ENCODE measurements around the gene ADCK2.

ADCK2 gene

GRCh38 chr7:140639366-140640053 is 33.2 kb upstream of the ADCK2 start:
- no CpG with 5 or more reads among the region's 15 CpGs for WGBS (ENCODE audit: extremely low coverage, insufficient coverage, low lambda C conversion rate)
- H4K8ac ChIP-seq (ENCODE audit: low read depth, low read length) = no peak overlapping the region
- no peaks in the 10 kb centered on the region for H3K79me1 ChIP-seq (ENCODE audit: low read length)
- no peak overlapping the region for H2BK120ac ChIP-seq (ENCODE audit: low read depth, low read length)
- no peaks in the 10 kb centered on the region for H3K79me2 ChIP-seq (ENCODE audit: control insufficient read depth, insufficient read depth, low read length)
- H3K56ac ChIP-seq (ENCODE audit: low read length) = peak overlapping the region; percentile 94
- no peak overlapping the region for H3K4ac ChIP-seq (ENCODE audit: low read depth, low read length)
- peak overlapping the region; percentile 65 for H3K4me3 ChIP-seq (ENCODE audit: low read length)
- H2BK5ac ChIP-seq (ENCODE audit: low read length) = peak overlapping the region; percentile 23
- no peak overlapping the region for H2BK15ac ChIP-seq (replicated peaks; ENCODE audit: low read depth)
- no peaks in the 10 kb centered on the region for H3K27me3 ChIP-seq (ENCODE audit: insufficient read depth, low read length, poor library complexity)
- H3K18ac ChIP-seq (ENCODE audit: low read length) = peak overlapping the region; percentile 92
- H3K9ac ChIP-seq (ENCODE audit: low read length) = peak overlapping the region; percentile 80
- H3K4me2 ChIP-seq (ENCODE audit: low read length) = peak overlapping the region; percentile 74
- peaks cover 11% of the 10 kb centered on the region for H3K4me1 ChIP-seq (ENCODE audit: control insufficient read depth, low read depth, low read length)
- DNase-seq = peak; percentile 62
- H3K23ac ChIP-seq (ENCODE audit: low read length) = peak overlapping the region; percentile 99
- no peak overlapping the region for H2AK5ac ChIP-seq (ENCODE audit: low read length)
- H4K5ac ChIP-seq (ENCODE audit: low read length) = no peak overlapping the region
- H3K36me3 ChIP-seq (ENCODE audit: control insufficient read depth, insufficient read depth, low read length) = no peaks in the 10 kb centered on the region
- H3K27ac ChIP-seq (ENCODE audit: low read depth, low read length) = no peak overlapping the region

GRCh38 chr7:140640060-140640637 is 32.6 kb upstream of the ADCK2 start:
- Histone ChIP-seq H3K23ac (ENCODE audit: low read length) (peak overlapping the region; percentile 99), H3K79me1 (ENCODE audit: low read length) (no peaks in the 10 kb centered on the region), H3K9ac (ENCODE audit: low read length) (peak overlapping the region; percentile 80), H3K4ac (ENCODE audit: low read depth, low read length) (peak overlapping the region; percentile 74), H2BK5ac (ENCODE audit: low read length) (peak overlapping the region; percentile 23), H4K5ac (ENCODE audit: low read length) (no peak overlapping the region), H3K27me3 (ENCODE audit: insufficient read depth, low read length, poor library complexity) (no peaks in the 10 kb centered on the region), H3K36me3 (ENCODE audit: control insufficient read depth, insufficient read depth, low read length) (no peaks in the 10 kb centered on the region), H3K27ac (ENCODE audit: low read depth, low read length) (peak overlapping the region; percentile 8), H3K4me2 (ENCODE audit: low read length) (peak overlapping the region; percentile 74), H4K8ac (ENCODE audit: low read depth, low read length) (no peak overlapping the region), H3K18ac (ENCODE audit: low read length) (peak overlapping the region; percentile 92), H2BK15ac (replicated peaks; ENCODE audit: low read depth) (no peak overlapping the region), H2BK120ac (ENCODE audit: low read depth, low read length) (peak overlapping the region; percentile 32), H2AK5ac (ENCODE audit: low read length) (no peak overlapping the region), H3K4me3 (ENCODE audit: low read length) (peak overlapping the region; percentile 65), H3K79me2 (ENCODE audit: control insufficient read depth, insufficient read depth, low read length) (no peaks in the 10 kb centered on the region), H3K56ac (ENCODE audit: low read length) (peak overlapping the region; percentile 94), H3K4me1 (ENCODE audit: control insufficient read depth, low read depth, low read length) (peaks cover 11% of the 10 kb centered on the region)
- no CpG with 5 or more reads among the region's 74 CpGs for WGBS (ENCODE audit: extremely low coverage, insufficient coverage, low lambda C conversion rate)
- DNase-seq = peak; percentile 67

GRCh38 chr7:140640727-140641523 is 31.8 kb upstream of the ADCK2 start, which contains the start of gene DENND2A:
DENND2A (minus strand) TSS chr7:140640813; CDS start chr7:140602397, 38,416 bp downstream.
- Histone ChIP-seq H3K23ac (ENCODE audit: low read length) (peak within 1 kb of the TSS; percentile 99), H4K8ac (ENCODE audit: low read depth, low read length) (no peak within 1 kb of the TSS), H3K79me2 (ENCODE audit: control insufficient read depth, insufficient read depth, low read length) (no peaks in the 10 kb centered on the region), H3K27ac (ENCODE audit: low read depth, low read length) (peak within 1 kb of the TSS; percentile 24), H3K79me1 (ENCODE audit: low read length) (no peaks in the 10 kb centered on the region), H3K56ac (ENCODE audit: low read length) (peak within 1 kb of the TSS; percentile 94), H3K4me1 (ENCODE audit: control insufficient read depth, low read depth, low read length) (peaks cover 6% of the 10 kb centered on the region), H3K4me2 (ENCODE audit: low read length) (peak within 1 kb of the TSS; percentile 74), H3K18ac (ENCODE audit: low read length) (peak within 1 kb of the TSS; percentile 92), H3K9ac (ENCODE audit: low read length) (peak within 1 kb of the TSS; percentile 80), H3K4ac (ENCODE audit: low read depth, low read length) (peak within 1 kb of the TSS; percentile 74), H3K36me3 (ENCODE audit: control insufficient read depth, insufficient read depth, low read length) (no peaks in the 10 kb centered on the region), H2BK120ac (ENCODE audit: low read depth, low read length) (peak within 1 kb of the TSS; percentile 32), H2BK15ac (replicated peaks; ENCODE audit: low read depth) (no peak within 1 kb of the TSS), H2AK5ac (ENCODE audit: low read length) (no peak within 1 kb of the TSS), H3K4me3 (ENCODE audit: low read length) (peak within 1 kb of the TSS; percentile 65), H3K27me3 (ENCODE audit: insufficient read depth, low read length, poor library complexity) (no peaks in the 10 kb centered on the region), H4K5ac (ENCODE audit: low read length) (no peak within 1 kb of the TSS), H2BK5ac (ENCODE audit: low read length) (peak within 1 kb of the TSS; percentile 23)
- WGBS (ENCODE audit: extremely low coverage, insufficient coverage, low lambda C conversion rate) = no CpG with 5 or more reads among the region's 78 CpGs
- peak; percentile 89 for DNase-seq

- Histone ChIP-seq H3K27ac (ENCODE audit: low read depth, low read length) (no peak overlapping the region), H2BK15ac (replicated peaks; ENCODE audit: low read depth) (no peak overlapping the region)
- no CpG with 5 or more reads among the region's 15 CpGs for WGBS (ENCODE audit: extremely low coverage, insufficient coverage, low lambda C conversion rate)
Observed at GRCh38 chr7:140641524-140642195, 31.1 kb upstream of the ADCK2 start.

GRCh38 chr7:140643416-140643815 is 29.3 kb upstream of the ADCK2 start:
- Histone ChIP-seq H3K18ac (ENCODE audit: low read length) (no peak overlapping the region), H2BK5ac (ENCODE audit: low read length) (no peak overlapping the region), H3K27ac (ENCODE audit: low read depth, low read length) (no peak overlapping the region), H3K4me1 (ENCODE audit: control insufficient read depth, low read depth, low read length) (peaks cover 4% of the 10 kb centered on the region), H3K36me3 (ENCODE audit: control insufficient read depth, insufficient read depth, low read length) (no peaks in the 10 kb centered on the region), H3K4me3 (ENCODE audit: low read length) (no peak overlapping the region), H3K56ac (ENCODE audit: low read length) (no peak overlapping the region), H3K79me2 (ENCODE audit: control insufficient read depth, insufficient read depth, low read length) (no peaks in the 10 kb centered on the region), H3K4ac (ENCODE audit: low read depth, low read length) (no peak overlapping the region), H3K23ac (ENCODE audit: low read length) (no peak overlapping the region), H2AK5ac (ENCODE audit: low read length) (no peak overlapping the region), H2BK15ac (replicated peaks; ENCODE audit: low read depth) (no peak overlapping the region), H4K8ac (ENCODE audit: low read depth, low read length) (no peak overlapping the region), H3K27me3 (ENCODE audit: insufficient read depth, low read length, poor library complexity) (no peaks in the 10 kb centered on the region), H2BK120ac (ENCODE audit: low read depth, low read length) (no peak overlapping the region), H3K79me1 (ENCODE audit: low read length) (no peaks in the 10 kb centered on the region), H3K4me2 (ENCODE audit: low read length) (no peak overlapping the region), H4K5ac (ENCODE audit: low read length) (no peak overlapping the region), H3K9ac (ENCODE audit: low read length) (no peak overlapping the region)
- WGBS (ENCODE audit: extremely low coverage, insufficient coverage, low lambda C conversion rate) = no CpG with 5 or more reads among the region's 5 CpGs
- DNase-seq = no peak

More at GRCh38 chr7:140641524-140642195, 31.1 kb upstream of the ADCK2 start:
- H3K56ac ChIP-seq (ENCODE audit: low read length) = peak overlapping the region; percentile 54
- no peak overlapping the region for H4K5ac ChIP-seq (ENCODE audit: low read length)
- H3K27me3 ChIP-seq (ENCODE audit: insufficient read depth, low read length, poor library complexity) = no peaks in the 10 kb centered on the region
- no peak overlapping the region for H2BK120ac ChIP-seq (ENCODE audit: low read depth, low read length)
- H3K9ac ChIP-seq (ENCODE audit: low read length) = peak overlapping the region; percentile 61
- DNase-seq = peak; percentile 51
- H3K23ac ChIP-seq (ENCODE audit: low read length) = no peak overlapping the region
- no peak overlapping the region for H3K18ac ChIP-seq (ENCODE audit: low read length)
- no peak overlapping the region for H2BK5ac ChIP-seq (ENCODE audit: low read length)
- H3K4me3 ChIP-seq (ENCODE audit: low read length) = no peak overlapping the region
- no peak overlapping the region for H3K4ac ChIP-seq (ENCODE audit: low read depth, low read length)
- H2AK5ac ChIP-seq (ENCODE audit: low read length) = no peak overlapping the region
- H3K4me1 ChIP-seq (ENCODE audit: control insufficient read depth, low read depth, low read length) = peaks cover 4% of the 10 kb centered on the region
- H4K8ac ChIP-seq (ENCODE audit: low read depth, low read length) = no peak overlapping the region
- H3K36me3 ChIP-seq (ENCODE audit: control insufficient read depth, insufficient read depth, low read length) = no peaks in the 10 kb centered on the region
- no peaks in the 10 kb centered on the region for H3K79me1 ChIP-seq (ENCODE audit: low read length)
- peak overlapping the region; percentile 69 for H3K4me2 ChIP-seq (ENCODE audit: low read length)
- H3K79me2 ChIP-seq (ENCODE audit: control insufficient read depth, insufficient read depth, low read length) = no peaks in the 10 kb centered on the region
